ENCODE data around the gene PRPF19. TPM values are rescaled to one million over a fixed set of nuclear protein-coding genes. Genes with fewer than 3 reads are reported as not detected.

The PRPF19 gene
- total and polyA plus RNA-seq, 2 of the 4 experiments (the other 2 are of a cell fraction), result 29.8 to 50.4 TPM

DNA sequence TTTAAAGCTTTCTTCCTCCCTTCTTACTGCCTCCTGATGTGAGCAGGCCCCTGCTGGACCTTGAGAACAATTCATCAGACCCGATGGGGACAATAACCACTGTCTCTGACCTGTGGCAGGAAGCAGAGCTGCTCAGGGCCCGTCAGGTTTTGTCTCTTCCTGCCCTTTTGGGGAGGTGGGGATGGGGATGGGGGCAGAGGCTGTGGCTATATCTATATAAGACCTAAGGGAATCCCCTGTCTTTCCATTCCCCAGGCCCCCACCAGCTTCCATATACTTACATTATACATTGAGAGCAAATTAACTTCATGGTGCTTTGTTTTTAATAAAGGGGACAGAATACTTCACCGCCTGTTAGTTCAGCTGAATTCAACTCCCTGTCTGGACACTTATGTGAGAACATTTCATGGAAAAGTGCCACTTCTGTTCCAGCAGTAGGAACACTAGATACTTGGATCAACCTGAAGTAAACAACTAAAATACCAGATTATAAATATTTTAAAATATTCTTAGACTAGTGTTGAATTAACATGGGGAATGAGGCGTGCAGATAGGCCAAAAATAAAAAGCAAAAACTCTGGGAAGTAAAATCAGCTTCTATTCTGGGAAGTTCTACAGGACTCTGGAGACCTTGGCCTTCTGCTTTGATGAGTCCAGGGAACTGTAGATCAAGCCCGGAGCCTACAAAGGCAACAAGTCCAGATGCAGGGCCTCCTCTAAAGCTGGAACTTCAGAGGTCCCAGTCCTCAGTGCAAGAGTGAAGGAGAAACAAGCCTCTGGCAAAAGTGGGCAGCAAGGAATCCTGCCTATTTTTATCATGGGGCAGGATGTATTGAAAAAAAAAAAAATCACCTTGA is 27.9 kb downstream of the PRPF19 start:
- H4K5ac ChIP-seq (ENCODE audit: low read depth, low read length), result no peak overlapping the region
- POLR2A ChIA-PET (ENCODE audit: unreplicated experiment), result no interaction called here

More for the DNA sequence above, 27.9 kb downstream of the PRPF19 start:
- Histone ChIP-seq H2AFZ (replicated peaks; ENCODE audit: low read length, poor library complexity) (no peak overlapping the region), H3K9ac (ENCODE audit: low read depth, low read length) (no peak overlapping the region), H2AK9ac (replicated peaks; ENCODE audit: low read depth, low read length, poor library complexity) (no peak overlapping the region), H3K27ac (ENCODE audit: insufficient read depth, low read length) (no peak overlapping the region), H3K9me1 (ENCODE audit: insufficient read depth, low read length) (0 out of 2 replicates have a peak, but pooled peaks cover 4% of the 10 kb centered on the region), H4K91ac (ENCODE audit: insufficient read depth, low read depth, low read length) (no peak overlapping the region), H3K18ac (ENCODE audit: low read depth, low read length) (no peak overlapping the region), H4K20me1 (ENCODE audit: insufficient read depth, low read length) (no peaks in the 10 kb centered on the region), H4K8ac (ENCODE audit: low read depth in 2 of 2, low read length in 2 of 2) (no peak overlapping the region), H3K4me2 (ENCODE audit: low read depth, low read length) (no peak overlapping the region), H3K4me3 (ENCODE audit: insufficient read depth, low read depth, low read length) (no peak overlapping the region), H2BK15ac (ENCODE audit: low read depth, low read length) (no peak overlapping the region), H3K9me3 (ENCODE audit: control insufficient read depth, insufficient read depth, low read length) (no peaks in the 10 kb centered on the region), H3K79me1 (ENCODE audit: low read depth in 1 of 2, low read length in 2 of 2) (no peaks in the 10 kb centered on the region), H3K14ac (replicated peaks; ENCODE audit: low read depth, low read length) (no peak overlapping the region), H3K27me3 (ENCODE audit: control insufficient read depth, insufficient read depth, low read length) (no peaks in the 10 kb centered on the region), H3K56ac (ENCODE audit: extremely low read depth, insufficient read depth, low read length) (no peak overlapping the region), H2BK5ac (ENCODE audit: low read depth, low read length, poor library complexity, severe bottlenecking) (no peak overlapping the region), H3K23ac (ENCODE audit: low read depth, low read length) (no peak overlapping the region), H2AK5ac (ENCODE audit: low read depth, low read length) (no peak overlapping the region), H2BK20ac (ENCODE audit: low read depth, low read length) (no peak overlapping the region), H3K36me3 (ENCODE audit: control insufficient read depth, insufficient read depth, low read length) (0 out of 2 replicates have a peak, but pooled peaks cover 2% of the 10 kb centered on the region), H2BK120ac (ENCODE audit: low read depth, low read length) (no peak overlapping the region), H3K4ac (ENCODE audit: low read depth, low read length) (no peak overlapping the region), H3K4me1 (ENCODE audit: control insufficient read depth, insufficient read depth, low read length) (peaks cover 3% of the 10 kb centered on the region)
- ATAC-seq (ENCODE audit: low read depth) (no peak), DNase-seq (no peak)
- CTCF ChIA-PET, result interaction anchor here (0.7 to 1.7 kb wide), 3 partner anchors 9 to 48 kb away, joined by 3 to 5 read pairs (median 3); no protein-coding TSS in a partner anchor
- intact Hi-C loops (cut with micrococcal nuclease) (no loop called here), dilution Hi-C loops (cut with HindIII; ENCODE audit: low sequenced_read_pairs, unreplicated experiment) (no loop called here), in situ Hi-C loops (cut with MboI; ENCODE audit: low sequenced_read_pairs) (no loop called here)
- no peak for TF ChIP-seq RCOR1 (IDR thresholded peaks at IDR 0.05; ENCODE audit: insufficient replicate concordance, low read length)
- TF ChIP-seq MAFK (IDR thresholded peaks at IDR 0.05; ENCODE audit: low read depth, low read length), result no peak
- TF ChIP-seq CHD1 (IDR thresholded peaks at IDR 0.05; ENCODE audit: low read depth, low read length), result no peak
- no peak for TF ChIP-seq SMC3 (IDR thresholded peaks at IDR 0.05; ENCODE audit: low read depth, low read length)
- no peak for TF ChIP-seq POLR2A (IDR thresholded peaks at IDR 0.05; ENCODE audit: low read depth, low read length)
- no peak for TF ChIP-seq CEBPB (IDR thresholded peaks at IDR 0.05; ENCODE audit: low read depth, low read length)
- BruUV-seq (replicated peaks), result no TSS peak
- WGBS, 2 experiments (ENCODE audit: extremely low coverage in 2 of 2, insufficient read length in 1 of 2), result no CpG with 5 or more reads among the region's 5 CpGs
